RKO (cell line): ENCODE results near the gene GRID1.

ENCODE experiments used
- DNase-seq: peaks from one replicate; pipeline ENCODE4 v3.0.0-alpha.2; 2016; ENCODE audit warnings: low spot score

Gene GRID1

GRCh38 chr10:86368987-86369386 is 2.4 kb upstream of the GRID1 start:
- DNase-seq: no peak

- DNase-seq: no peak
Measured at GRCh38 chr10:86368046-86368445, 1.5 kb upstream of the GRID1 start.

GRCh38 chr10:86367152-86367951 is 757 bp upstream of the GRID1 start:
- no peak for DNase-seq

- DNase-seq: no peak
Measured at GRCh38 chr10:86366902-86367151, 232 bp upstream of the GRID1 start.

- no peak for DNase-seq
Measured at GRCh38 chr10:86365346-86366032, 1.1 kb downstream of the GRID1 start.

GRCh38 chr10:86364491-86365345 is 1.9 kb downstream of the GRID1 start:
- DNase-seq: no peak

- no peak for DNase-seq
Measured at GRCh38 chr10:86363833-86364490, 2.6 kb downstream of the GRID1 start.

- DNase-seq: no peak
Measured at GRCh38 chr10:86363184-86363832, 3.3 kb downstream of the GRID1 start.

- DNase-seq: no peak
Measured at GRCh38 chr10:86362586-86363183, 3.9 kb downstream of the GRID1 start.

GRCh38 chr10:86362129-86362527 is 4.5 kb downstream of the GRID1 start:
- DNase-seq: no peak

- DNase-seq: no peak
Measured at GRCh38 chr10:86361156-86362128, 5.2 kb downstream of the GRID1 start.

- no peak for DNase-seq
Measured at GRCh38 chr10:86360657-86361056, 5.9 kb downstream of the GRID1 start.

- no peak for DNase-seq
Measured at GRCh38 chr10:86359954-86360353, 6.6 kb downstream of the GRID1 start.

GRCh38 chr10:86359111-86359510 is 7.5 kb downstream of the GRID1 start:
- no peak for DNase-seq

GRCh38 chr10:86357676-86358075 is 8.9 kb downstream of the GRID1 start:
- no peak for DNase-seq

- DNase-seq: no peak
Measured at GRCh38 chr10:86357041-86357440, 9.6 kb downstream of the GRID1 start.

GRCh38 chr10:86356296-86356695 is 10.3 kb downstream of the GRID1 start:
- DNase-seq: no peak

- DNase-seq: no peak
Measured at GRCh38 chr10:86355571-86356038, 11.0 kb downstream of the GRID1 start.

- DNase-seq: no peak
Measured at GRCh38 chr10:86354761-86355540, 11.6 kb downstream of the GRID1 start.
